HG03442 (cell line): ENCODE data around the gene RTP3.
"Not testable (repeated sequence)": the region's sequence is repeated elsewhere in the genome, so short reads cannot be mapped to it uniquely, and the experiment has no call there.

ENCODE experiments used
- ATAC-seq: cut with Tn5 transposase; IDR thresholded peaks from one replicate; pipeline ENCODE4 v1.9.1; 2021; ENCODE audit warnings: mild to moderate bottlenecking, moderate library complexity; ENCODE audit not compliant: unreplicated experiment

Gene RTP3

DNA sequence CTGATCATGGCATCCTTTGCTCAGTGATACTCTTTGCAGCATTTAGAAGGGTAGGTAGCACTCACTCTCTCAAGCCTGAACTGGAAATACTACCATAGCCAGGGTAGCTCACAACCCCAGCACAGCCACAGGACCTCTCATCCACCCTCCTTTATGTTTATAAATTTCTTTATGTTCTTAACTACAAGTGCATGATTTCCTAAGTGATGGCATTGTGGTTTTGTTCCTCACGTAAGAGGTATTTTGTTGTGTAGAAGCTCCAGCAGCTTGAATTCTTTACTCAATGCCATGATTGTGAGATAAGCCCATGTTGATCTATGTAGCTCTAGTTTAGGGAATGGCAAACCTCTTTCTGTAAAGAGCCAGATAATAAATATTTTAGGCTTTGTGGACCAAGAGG lies 7.9 kb upstream of the RTP3 start:
- no peak for ATAC-seq

DNA sequence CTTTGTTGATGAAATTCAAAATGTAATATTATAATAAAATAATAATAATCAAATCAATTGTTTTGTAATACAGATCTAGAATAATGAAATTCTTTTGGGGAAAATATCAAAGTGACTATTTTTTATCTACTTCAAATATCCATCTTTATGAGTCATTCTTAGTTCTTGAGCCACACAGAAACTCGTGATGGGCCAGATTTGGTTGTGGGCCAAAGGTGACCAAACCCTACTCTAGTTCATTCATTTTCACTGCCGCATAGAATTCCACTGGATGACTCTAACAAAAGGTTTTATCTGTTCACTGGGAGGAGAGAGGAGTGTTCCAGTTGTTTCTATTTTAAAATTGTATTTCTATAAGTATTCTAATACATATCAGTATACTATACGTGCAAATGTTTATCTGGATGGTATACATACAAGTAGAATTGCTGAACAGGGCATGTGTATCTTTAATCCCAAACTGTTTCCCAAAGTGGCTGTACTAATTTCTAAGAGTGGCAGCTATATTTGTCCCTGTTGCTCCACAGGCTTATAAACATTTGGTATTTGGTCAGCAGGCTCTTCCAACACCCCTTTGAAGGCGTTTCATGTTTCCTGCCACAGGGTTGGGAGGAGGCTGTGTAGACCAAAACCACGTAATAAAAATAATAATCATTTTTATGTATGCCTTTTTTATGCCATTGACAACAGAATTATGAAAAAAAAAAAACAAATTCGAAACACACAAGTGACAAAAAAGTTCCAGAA lies 7.3 kb upstream of the RTP3 start:
- no peak for ATAC-seq

DNA sequence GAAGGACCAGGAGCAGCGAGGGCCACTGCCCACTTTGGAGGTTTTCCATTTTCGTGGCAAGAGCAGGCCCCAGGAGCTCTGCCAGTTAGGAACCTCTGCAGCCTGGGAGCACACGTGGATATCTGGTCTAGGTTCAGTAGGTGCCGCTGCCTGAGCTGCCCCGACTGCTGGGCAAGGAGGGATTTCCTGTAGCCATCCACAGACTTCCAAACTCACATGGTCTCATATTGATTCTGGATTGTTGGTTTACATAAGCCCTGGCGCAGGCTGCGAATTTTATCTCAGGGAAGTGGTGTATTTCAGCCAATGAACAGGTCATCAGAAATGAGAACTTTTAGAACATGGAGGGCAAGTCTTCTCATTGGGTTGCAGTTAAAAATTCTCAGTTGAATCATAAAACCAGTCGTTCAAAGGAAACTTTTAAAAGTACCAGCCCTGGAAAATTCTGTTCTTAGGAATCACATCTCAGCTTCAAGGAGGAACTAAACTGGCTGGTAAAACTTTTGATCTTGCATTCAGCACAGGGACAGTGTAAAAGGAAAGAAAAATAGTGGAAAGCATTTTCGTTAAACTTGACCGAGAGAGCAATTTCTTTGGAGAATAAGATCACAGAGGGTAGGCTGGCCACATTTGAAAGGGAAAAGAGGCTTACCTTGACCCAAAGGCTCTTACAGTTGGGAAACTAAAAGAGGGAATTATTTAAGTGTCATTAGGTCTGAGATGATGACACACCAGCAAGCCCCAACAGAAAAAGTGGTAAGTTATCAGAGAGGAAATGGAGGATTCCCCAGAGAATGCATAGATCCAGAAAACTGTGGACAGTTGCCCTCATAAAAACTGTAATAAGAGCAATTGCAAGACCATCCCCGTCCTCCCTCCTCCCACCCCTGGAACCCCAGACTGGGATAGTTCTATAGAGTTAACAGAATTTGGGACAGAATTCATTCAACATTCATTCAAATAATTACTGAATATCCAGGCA lies 6.4 kb upstream of the RTP3 start:
- no peak for ATAC-seq

DNA sequence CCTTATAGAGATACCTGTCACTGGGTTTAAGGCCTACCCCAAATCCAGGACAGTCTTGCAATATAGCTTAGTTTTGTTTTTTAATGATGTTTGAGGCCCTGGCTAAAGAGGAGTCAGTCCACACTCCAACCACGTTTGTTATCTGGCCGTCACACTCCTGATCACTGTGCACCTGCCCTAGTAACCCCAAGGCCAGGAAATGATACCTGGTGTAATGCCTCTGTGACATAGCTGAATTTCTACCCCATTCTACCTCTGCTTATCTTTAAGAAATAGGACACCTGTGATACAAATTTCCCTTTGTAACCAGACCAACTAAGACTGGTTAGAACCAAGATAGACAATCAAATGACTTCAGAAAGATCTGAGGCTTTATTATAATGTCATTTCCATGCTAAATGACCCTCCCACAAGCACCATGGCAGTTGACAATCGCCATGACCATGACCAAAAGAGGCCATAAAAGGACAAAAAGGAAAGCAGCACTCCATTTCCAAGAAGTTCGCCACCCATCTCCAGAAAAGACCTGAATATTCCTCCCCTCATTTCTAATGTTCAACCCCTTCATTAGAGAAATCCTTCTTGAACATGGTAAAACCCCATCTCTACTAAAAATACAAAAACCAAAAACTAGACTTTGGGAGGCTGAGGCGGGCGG lies 4.8 kb upstream of the RTP3 start:
- ATAC-seq: no peak

DNA sequence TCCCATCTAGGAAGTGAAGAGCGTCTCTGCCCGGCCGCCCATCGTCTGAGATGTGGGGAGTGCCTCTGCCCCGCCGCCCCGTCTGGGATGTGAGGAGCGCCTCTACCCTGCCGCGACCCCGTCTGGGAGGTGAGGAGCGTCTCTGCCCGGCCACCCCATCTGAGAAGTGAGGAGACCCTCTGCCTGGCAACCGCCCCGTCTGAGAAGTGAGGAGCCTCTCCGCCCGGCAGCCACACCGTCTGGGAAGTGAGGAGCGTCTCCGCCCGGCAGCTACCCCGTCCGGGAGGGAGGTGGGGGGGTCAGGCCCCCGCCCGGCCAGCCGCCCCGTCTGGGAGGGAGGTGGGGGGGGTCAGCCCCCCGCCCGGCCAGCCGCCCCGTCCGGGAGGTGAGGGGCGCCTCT lies 3.3 kb upstream of the RTP3 start:
- ATAC-seq: not testable (repeated sequence)

DNA sequence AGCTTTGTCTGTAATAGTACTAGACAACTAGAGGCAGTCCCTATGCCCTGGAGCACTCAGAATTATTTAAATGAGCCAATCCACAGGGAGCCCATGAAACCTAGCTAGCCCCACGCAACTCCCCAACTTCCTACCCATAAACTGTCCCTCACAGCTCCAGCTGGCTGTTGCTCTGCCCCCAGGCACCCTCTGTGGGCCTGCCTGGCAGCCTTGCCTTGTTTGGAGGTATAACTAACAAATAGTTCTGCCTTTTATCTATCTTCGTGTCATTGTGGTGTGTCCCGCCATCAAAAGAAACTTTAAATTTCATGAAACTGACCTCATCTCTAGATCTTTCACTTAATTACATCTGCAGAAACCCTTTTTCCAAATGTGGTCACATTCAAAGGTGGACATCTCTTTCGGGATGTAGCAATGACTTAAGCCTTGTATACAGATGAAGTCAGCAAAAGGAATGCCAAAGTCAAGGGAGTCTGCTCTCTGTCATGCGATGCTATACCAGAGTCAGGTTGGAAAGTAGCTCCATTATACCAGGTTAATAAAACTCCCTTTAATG lies 1.8 kb upstream of the RTP3 start:
- ATAC-seq: no peak

DNA sequence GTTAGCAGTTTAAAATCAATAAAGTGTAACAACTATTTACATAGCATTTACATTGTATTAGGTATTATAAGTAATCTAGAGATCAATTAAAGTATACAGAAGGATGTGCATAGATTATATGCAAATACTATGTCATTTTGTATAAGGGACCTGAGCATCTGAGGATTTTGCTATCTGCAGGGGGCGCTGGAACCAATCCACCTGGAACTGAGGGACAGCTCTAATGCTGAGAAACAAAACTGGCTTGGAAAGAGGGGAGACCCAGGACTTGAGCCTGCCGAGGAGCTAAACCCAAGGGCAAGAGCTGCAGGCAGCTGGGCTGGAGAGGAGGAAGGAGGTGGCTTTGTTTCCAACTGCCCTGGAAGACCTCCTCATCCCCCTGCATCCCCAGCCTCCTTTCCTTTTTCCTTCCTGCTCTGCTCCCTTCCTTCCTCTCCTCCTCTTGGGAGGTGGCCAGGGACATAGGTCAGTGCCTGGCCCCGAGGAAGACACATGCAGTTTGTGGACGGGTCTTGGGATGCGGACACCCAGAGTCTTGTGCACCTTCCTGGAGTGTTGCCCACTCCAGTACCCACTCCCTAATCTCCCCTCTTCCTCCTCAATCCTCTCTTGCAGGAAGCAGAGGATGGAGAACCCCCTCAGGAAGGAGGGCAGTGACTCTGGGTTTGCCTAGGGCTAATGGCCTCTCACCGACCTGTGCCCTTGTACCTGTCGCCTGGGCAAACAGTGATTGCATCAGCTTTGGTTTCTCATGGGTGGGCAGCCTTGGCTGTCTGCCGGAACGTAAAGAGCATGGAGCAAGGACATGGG lies 825 bp upstream of the RTP3 start:
- no peak for ATAC-seq

DNA sequence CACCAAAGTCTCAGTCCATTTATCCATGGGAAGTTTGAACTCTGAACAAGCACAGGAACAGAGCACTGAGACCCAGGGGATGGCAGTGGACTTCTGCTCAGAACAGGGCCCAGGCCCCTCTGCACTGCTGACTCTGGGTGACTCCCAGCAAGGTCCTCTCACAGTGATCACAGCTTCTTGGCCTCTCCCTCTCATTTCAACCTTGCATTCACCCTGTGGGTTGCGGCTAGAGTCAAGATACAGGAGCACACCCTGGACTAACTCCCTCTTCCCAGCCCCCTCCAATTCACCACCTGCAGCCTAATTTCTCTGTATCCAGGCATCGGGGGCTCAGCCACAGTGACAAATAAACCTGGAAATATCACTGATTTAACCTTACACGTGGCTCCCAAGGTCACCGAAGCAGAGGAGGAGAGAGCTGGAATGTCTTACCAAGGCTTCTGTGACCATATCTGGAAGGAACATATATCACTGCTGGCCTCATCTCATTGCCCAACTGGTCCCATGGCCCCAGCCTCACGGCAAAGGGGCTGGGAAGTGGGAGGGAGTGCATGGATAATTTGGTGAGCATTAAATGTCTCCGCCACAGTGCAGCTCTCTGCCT lies 1.2 kb downstream of the RTP3 start:
- no peak for ATAC-seq

DNA sequence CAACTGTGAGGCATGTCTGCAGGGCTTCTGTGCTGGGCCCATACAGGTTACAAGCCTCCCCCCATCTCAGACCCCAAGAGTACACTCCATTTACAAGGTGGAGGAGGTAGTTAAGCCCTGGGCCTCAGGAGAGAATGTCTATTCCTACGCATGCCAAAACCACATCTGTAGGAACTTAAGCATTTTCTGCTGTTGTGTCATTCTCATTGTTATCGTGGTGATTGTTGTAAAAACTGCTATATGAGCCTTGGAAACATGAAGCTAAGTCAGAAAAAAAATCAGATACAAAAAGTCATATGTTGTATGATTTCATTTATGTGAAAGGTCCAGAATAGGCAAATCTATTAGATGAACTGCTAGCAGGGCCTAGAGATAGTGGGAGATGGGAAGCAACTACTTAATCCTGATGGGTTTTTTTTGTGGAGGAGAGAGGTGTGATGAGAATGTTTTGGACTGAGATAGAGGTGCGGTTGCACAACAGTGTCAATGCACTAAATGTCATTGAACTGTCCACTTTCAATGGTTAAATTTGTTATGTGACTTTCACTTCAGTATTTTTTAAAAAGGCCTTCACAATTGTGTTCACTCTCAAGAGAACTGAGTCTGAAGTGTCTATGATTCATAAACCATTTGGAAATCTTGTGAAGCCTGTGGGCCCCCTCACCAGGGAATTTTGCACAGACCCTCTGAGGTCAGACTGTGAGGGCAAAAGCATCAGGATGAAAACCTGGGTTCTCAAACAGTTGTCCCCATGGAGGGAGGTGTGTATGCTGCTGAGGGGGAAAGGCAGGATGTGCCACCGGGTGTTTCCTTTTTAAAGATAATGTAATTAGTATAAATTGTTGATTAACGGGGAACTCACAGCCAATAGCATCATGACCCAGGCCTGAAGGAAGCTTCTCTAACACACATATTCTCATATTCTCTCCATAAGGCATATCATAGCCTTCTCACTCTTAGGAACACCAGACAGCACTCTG lies 3.2 kb downstream of the RTP3 start:
- ATAC-seq: no peak

DNA sequence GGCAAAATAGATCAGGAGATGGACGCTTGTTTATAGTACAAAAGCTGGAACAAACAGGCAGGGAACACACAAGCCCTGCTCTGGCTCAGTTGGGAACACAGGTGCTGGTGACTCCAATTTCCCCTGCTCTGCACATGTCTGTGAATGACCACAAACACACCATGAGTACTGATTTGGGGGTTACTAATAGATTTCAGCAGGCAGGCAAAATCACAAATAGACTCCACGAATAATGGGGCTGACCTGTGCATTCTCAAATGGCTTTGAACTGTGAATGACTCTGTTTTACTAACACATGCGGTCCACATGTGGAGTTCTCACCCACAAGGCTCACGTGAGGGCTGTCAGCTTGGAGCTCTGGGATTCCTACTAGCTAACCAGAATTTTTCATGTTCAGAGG lies 3.9 kb downstream of the RTP3 start:
- ATAC-seq: no peak

DNA sequence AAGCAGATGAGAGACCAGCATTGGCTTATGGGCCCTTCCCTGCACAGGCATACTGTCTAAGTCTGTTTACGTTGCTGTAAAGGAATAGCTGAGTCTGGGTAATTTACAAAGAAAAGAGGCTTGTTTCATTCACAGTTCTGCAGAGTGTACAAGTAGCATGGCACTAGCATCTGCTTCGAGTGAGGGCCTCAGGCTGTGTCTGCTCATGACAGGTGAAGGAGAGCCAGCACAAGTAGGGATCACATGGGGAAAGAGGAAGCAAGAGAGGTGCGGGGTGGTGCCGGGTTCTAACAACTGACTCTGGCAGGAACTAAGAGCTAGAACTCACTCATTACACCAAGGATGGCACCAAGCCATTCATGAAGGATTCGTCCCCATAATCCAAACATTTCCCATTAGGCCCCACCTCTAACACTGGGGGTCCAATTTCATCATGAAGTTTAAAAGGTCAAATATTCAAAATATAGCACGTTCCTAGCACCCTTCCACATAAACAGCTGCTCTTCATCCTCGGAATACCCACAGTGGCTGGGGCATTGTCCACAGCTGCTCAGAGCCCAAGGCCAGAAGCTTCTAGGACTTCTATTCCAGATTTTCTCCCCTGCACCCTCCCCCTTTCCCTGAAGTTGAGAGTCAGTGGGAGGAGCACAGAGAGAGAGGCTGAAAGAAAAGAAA lies 5.6 kb downstream of the RTP3 start:
- no peak for ATAC-seq

DNA sequence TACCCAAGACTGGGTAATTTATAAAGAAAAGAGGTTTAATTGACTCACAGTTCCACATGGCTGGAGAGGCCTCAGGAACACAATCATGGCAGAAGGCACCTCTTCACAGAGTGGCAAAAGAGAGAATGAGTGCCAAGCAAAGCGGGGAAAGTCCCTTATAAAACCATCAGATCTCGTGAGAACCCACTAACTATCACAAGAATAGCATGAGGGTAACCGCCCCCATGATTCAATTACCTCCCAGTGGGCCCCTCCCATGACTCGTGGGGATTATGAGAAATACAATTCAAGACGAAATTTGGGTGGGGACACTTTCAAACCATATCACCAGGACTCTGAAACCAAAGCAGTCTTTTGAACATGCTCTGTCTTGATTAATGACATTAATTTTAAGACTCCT lies 7.0 kb downstream of the RTP3 start:
- no peak for ATAC-seq

DNA sequence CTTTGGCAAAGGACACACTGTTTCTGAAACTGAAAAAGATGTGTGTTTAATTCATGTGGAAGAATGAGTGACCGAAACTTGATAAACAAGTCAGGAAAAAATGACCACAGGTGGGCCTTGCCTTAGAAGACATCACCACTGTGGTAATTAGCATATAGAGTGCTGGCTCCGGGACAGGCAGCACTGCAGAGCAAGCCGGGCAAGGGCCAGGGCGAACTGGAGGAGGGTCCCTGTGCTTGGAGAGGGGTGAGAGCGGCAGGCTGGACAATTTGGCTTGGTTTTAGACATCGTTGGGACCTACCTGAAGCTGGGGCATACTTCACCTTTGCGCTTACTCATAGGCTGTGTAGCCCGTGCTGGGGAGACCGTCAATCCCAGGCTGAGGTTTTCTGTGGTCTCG lies 8.2 kb downstream of the RTP3 start:
- ATAC-seq: no peak

DNA sequence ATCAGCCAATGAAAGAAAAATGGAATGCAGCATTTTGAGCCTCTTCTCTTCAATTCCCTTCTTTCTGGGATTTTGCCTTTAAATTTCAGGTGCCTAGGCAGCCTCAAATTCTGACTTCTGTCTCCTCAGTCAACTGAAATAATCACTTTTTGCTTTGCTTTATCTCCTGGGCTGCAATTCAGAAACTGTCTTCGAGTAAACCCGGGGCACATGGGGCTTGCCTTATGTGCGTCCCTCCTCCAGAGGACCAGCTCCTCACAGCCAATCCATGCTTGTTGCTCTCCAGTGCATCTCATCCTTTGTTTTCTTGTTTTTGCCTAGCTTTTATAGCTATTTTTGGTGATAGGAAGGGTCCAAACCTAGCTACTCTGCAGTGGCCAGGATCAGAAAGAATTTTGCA lies 8.8 kb downstream of the RTP3 start:
- no peak for ATAC-seq

DNA sequence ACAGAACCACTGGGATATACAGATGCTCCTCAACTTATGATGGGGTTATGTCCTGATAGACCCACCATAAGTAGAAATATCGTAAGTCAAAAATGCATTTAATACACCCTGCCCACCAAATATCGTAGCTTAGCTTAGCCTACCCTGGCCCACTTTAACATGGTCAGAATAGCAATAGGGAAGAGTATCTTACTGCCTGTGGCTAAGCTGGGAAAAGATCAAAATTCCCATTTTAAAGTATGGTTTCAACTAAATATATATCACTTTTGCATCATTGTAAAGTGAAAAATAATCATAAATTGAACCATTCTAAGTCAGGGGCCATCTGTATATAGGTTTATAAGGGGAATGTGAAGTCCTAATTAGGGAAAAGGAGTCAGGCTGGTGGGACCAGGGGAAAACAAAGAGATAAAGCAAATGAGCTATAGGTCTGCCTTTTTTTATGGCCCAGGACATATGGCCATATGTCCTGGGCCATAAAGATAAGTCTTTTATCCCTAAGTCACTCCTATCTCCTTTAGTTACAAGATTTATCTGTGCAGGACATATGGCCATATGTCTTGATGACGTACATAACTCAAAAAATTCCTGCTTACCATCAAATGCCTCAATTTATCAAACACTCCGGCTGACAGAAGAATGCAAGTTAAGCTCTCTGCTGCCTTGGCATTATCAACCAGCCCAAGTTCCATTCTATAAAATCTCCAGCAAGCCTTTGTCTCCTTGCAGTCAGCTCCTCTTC lies 11.2 kb downstream of the RTP3 start:
- no peak for ATAC-seq

DNA sequence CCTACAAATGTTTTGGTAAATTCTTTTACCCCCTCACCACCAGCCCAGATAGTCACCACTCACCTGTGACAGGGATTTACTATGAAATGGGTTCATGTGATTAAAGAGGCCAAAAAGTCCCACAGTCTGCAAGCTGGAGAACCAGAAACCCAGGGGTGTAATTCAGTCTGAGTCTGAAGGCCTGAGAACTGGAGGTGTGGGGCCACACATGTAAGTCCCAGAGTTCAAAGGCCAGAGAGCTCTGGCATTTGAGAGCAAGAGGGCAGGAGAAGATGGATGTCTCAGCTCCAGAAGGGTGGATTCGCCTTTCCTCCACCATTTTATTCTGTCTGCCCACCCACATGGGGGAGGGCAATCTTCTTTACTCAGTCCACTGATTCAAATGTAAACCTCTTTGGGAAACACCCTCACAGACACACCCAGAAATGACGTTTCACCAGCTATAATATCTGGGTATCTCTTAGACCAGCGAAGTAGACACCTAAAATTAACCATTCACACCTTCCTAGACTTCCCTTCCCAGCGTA lies 11.9 kb downstream of the RTP3 start:
- ATAC-seq: no peak

DNA sequence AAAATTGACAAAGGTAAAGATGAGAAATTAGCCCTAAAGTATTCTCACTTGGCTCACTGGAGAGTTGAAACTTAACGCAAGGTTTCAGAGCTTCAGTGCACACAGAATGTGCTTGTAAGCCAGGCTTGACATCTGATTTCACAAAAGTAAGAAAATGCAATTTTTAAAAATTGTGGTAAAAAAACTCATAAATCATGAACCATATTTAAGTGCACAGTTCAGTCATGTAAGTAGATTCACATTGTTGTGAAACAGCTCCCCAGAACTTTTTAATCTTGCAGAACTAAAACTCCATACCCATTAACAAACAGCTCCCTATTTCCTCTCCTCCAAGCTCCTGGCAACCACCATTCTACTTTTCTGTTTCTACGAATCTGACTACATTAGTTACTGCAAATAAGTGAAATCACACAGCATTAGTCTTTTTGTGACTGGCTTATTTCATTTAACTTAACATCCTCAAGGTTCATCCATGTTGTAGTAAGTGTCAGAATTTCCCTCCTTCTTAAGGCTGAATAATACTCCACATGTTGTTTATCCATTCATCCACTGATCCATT lies 14.5 kb downstream of the RTP3 start:
- ATAC-seq: no peak
